Astrocyte of the hippocampus (primary cell): ENCODE data around the gene APOBEC3H.
"Not testable (repeated sequence)": the region's sequence is repeated elsewhere in the genome, so short reads cannot be mapped to it uniquely, and the experiment has no call there.

Source experiments
- DNase-seq: peaks from one replicate; pipeline ENCODE4 v3.0.0; 2011; ENCODE audit warnings: low read depth, low spot score

Gene APOBEC3H

DNA sequence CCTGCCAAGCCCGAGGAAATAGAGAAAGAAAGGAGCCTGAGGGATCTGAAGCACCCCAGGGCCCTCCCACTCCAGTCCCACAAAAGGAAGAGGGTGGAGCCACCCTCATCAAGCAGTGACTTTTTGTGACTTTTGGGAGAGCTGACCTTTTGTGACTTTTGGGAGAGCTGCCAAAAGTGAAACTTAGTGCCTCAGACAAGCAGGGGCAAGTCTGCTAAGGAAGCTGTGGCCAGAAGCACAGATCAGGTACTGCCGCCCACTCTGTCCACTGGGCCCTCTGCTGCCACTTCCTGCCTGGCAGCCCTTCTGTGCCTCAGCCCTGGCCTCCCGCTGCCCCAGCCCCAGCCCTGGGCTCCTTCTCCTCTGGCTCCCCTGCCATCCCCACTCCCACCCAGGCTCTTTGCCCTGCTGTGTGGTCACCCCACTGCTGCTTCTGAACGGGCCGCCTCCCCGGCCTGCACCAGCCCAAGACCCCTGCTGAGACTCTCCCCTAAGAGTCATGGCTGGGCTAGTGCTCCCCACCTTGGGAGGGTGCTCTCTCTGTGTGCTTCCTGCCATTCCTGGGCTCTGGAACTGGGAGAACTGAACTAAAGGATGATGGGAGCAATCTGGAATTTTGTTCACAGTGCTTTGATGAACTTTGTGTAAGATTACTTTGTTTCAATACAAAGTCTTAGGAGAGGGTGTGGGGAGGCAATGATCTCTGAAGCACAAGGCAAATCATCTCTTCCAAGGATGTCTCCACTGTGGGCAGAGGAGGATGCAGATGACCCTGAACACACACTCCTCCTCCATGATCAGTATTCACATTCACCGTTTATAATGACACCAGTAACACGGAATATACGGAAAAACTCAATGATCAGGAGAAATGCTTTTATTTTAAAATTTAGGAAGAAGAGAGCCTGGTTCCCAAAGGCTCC is at the start of gene APOBEC3H:
Gene APOBEC3H (plus strand): TSS at position 147 of the 923 bp plus-strand sequence. CDS start 3,035 bp downstream, outside the sequence.
- DNase-seq, result peak; percentile 10

DNA sequence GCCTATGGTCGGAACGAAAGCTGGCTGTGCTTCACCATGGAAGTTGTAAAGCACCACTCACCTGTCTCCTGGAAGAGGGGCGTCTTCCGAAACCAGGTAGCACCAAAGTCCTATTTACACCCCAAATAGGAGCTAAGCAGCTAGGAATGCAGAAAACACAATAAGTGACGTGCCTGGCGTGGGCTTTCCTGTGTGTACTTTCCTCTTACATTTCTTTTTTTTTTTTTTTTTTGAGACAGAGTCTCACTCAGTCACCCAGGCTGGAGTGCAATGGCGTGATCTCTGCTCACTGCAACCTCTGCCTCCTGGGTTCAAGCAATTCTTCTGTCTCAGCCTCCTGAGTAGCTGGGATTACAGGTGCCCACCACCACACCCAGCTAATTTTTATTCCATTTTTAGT is 47.6 kb upstream of the APOBEC3H start:
- not testable (repeated sequence) for DNase-seq

DNA sequence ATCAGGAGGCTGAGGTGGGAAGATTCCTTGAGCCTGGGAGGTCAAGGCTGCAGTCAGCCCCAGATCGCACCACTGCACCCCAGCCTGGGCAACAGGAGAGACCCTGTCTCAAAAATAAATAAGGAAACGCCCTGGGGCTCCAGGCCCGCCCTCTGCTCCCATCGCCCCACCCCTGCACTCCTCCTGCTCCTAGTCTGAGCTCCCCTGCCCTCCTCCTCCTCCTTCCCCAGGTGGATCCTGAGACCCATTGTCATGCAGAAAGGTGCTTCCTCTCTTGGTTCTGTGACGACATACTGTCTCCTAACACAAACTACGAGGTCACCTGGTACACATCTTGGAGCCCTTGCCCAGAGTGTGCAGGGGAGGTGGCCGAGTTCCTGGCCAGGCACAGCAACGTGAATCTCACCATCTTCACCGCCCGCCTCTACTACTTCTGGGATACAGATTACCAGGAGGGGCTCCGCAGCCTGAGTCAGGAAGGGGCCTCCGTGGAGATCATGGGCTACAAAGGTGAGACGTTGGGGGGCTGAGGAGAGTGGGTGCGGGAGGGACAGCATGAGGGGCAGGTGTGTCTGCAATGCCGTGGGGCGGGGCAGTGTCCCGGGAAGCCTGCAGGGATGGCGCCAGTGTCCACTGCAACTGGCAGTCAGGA is 45.1 kb upstream of the APOBEC3H start:
- DNase-seq, result not testable (repeated sequence)

DNA sequence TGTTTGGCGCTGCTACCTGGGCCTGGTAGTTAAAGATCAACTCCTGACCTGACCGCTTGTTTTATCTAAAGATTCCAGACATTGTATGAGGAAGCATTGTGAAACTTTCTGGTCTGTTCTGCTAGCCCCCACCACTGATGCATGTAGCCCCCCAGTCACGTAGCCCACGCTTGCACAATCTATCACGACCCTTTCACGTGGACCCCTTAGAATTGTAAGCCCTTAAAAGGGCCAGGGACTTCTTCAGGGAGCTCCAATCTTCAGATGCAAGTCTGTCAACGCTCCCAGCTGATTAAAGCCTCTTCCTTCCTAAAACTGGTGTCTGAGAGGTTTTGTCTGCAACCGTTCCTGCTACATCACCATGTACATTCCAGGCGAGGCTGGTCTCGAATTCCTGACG is 41.4 kb upstream of the APOBEC3H start:
- DNase-seq, result no peak

DNA sequence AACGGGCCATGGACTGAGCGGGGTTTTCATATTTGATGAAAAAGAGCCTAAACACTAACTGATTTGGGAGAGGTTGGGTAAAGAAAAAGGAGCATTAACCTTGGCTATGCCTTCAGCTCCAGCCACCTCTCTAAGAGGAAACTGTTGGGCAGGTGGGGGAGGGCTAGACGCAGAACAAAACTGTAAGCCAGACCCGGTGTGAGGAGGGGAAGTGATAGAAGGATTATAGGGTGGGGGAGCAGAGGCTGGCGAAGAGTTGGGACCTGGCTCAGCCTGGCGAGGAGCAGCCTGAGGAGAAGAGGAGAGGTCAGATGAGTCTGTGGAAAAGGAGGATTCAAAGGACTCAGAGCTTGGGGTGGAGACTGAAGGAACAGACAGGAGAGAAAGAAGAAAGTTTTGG is 35.8 kb upstream of the APOBEC3H start:
- DNase-seq, result not testable (repeated sequence)

DNA sequence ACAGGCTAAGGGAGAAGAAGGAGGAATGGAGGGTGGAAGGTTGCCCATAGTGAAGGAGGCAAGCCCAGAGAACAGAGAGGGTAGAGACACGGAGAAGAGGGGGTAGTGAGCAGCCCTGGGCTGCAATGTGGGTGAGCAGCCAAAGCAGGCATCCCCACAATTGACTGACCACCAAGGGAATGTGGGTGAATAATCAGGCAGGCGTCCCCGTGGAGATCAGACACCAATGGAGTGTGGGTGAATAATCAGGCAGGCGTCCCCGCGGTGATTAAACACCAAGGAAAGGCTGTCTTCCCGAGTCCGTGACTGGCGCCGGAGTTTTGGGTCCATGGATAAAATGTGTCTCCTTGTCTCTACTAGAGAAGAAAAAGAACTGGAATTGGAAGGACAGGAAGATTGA is 35.1 kb upstream of the APOBEC3H start:
- peak; percentile 53 for DNase-seq

DNA sequence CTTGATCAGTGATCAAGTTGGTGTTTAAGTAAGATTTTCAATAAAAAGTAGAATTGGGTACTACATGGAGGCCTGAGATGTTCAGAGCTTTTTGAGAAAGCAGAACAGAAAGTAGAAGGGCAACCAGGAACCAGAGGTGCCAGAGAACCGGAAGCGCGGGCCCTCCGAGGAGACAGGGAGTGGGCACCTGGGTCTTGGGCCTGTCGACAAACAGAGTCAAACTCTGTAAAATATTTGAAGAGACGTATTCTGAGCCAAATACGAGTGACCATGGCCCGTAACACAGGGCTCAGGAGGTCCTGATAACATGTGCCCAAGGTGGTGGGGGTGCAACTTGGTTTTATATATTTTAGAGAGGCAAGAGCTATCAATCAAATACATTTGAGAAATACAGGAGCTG is 33.1 kb upstream of the APOBEC3H start:
- DNase-seq, result not testable (repeated sequence)

DNA sequence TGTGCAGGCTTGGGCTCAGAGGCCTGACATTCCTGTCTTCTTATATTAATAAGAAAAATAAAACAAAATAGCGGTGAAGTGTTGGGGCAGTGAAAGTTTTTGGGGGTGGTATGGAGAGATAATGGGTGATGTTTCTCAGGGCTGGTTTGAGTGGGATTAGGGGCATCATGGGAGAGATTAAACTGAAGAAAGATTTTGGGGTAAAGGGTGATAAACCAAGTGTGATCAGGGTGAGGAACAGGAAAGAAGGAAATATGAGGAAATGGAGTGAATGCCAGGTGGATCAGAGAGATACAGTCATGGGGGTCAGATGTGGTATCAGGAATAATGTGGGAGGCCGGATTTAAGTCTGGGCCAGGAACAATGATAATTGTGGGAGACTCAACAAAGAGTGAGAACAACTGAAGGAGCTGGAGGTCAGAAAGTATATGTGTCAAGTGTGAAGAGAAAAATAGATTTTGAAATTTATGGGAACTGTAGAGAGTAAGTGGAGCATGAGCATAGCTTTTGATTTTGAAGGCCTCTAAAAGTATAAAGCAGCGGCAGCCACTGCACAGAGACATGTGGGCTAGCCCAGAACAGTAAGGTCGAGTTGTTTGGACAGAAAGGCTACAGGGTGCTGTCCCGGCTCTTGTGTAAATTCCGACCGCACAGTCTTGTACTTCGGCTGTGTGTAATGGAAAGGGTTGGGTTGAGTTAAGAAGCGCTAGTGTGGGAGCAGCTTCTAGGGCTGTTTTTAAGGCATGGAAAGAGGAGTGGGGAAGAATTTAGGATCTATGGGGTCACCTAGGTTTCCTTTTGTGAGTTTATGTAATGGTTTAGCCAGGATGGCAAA is 30.4 kb upstream of the APOBEC3H start:
- DNase-seq, result not testable (repeated sequence)

DNA sequence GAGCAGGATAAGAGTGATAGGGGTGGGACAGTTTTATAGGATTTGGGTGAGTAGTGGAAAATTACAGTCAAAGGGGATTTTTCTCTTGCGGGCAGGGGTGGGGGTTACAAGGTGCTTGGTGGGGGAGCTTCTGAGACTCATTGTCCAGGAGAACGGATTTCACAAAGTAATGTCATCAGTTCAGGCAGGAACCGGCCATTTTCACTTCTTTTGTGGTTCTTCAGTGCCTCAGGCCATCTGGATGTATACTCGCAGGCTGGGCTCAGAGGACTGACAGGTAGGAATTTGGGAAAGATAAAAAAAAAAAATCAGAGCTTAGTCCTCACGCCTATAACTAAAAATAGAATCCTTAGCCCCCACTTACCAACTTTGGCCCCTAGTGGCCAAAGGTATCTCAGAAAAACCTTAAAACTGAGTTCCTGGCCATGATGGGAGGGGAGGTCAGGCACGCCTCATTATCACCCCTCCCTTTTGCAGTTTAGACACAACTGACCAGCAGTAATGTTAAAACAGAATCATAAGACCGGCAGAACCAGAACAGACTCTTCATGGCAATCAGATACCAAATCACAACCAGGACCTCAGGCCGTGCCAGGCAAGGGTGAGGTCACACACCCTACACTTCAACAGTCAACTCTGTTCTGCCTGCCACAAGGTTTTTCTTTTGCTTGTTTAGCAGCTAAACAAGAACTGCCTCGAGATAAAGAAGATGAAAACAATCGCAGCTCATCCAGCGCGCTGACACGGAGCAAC is 28.8 kb upstream of the APOBEC3H start:
- no peak for DNase-seq

DNA sequence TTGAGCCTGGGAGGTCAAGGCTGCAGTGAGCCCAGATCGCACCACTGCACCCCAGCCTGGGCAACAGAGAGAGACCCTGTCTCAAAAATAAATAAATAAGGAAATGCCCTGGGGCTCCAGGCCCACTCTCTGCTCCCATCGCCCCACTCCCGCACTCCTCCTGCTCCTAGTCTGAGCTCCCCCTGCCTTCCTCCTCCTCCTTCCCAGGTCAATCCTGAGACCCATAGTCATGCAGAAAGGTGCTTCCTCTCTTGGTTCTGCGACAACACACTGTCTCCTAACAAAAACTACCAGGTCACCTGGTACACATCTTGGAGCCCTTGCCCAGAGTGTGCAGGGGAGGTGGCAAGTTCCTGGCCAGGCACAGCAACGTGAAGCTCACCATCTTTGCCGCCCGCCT is 26.9 kb upstream of the APOBEC3H start:
- DNase-seq, result no peak

DNA sequence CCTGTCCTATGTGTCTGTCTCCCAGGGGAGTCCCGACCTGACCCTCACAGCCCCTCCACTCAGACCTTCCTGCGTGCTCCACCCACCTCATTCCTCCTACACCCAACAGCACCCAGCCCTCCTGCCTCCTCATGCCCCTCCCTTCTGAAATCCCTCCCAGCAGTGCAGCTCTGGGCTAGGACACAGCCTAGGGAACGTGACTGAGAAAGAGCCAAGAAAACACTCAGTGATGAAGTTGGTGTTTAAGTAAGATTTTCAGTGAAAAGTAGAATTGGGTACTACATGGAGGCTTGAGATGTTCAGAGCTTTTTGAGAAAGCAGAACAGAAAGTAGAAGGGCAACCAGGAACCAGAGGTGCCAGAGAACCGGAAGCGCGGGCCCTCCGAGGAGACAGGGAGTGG is 24.5 kb upstream of the APOBEC3H start:
- DNase-seq, result not testable (repeated sequence)

DNA sequence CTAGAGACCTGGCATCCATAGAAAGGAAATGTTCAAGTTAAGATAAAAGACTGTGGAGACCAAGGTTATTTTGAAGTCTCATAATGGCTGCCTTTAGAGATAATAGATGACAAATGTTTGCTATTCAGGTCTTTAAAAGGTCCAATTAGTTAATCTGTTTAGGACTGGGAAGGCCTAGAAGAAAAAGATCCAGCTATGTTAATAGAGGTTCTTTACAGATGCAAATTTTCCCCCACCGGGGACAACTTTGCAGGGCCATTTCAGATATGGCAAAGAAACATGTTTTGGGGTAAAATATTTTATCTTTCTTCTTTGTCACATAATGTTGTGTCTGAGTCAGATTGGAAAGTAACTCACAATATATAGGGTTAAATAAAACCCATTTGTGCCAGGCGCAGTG is 23.1 kb upstream of the APOBEC3H start:
- no peak for DNase-seq

DNA sequence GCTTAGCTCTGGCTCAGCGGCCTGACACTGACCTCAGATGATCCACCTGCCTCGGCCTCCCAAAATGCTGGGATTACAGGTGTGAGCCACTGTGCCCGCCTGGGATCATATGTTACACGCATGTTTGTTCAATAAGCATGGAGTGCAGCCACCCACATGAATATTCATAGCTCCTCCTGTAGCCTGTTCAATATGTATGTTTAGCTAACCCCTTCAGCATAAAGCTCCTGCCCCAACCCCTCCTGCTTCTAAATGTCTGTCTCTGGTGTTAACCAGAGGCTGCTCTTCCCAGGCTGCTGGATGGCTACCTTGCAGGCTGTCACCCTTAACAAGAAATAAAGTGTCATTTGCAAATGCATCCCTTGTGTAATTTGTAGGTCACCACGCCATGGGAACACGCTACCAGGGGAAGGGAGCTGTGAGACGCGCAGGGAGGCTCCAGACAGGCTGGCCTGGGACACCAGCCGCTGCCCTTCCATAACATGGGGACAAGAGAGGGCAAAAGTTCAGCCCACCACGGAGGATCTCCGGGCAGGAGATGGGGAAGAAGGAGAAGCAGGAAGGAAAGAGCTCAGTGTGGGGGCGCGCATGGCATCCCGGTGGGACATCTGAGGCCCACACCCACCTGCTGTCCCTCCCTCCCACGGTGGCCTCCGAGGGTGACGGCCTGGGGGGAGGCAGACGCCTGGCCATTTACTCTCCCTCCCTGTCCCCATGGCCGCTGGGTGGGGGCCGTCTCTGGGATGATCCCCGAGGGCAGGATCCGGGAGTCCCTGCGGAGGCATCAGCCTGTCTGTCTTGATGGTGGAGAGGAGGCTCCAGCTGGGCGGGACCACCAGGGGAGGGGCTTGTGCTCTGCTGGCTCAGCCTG is 20.7 kb upstream of the APOBEC3H start:
- DNase-seq, result not testable (repeated sequence)

DNA sequence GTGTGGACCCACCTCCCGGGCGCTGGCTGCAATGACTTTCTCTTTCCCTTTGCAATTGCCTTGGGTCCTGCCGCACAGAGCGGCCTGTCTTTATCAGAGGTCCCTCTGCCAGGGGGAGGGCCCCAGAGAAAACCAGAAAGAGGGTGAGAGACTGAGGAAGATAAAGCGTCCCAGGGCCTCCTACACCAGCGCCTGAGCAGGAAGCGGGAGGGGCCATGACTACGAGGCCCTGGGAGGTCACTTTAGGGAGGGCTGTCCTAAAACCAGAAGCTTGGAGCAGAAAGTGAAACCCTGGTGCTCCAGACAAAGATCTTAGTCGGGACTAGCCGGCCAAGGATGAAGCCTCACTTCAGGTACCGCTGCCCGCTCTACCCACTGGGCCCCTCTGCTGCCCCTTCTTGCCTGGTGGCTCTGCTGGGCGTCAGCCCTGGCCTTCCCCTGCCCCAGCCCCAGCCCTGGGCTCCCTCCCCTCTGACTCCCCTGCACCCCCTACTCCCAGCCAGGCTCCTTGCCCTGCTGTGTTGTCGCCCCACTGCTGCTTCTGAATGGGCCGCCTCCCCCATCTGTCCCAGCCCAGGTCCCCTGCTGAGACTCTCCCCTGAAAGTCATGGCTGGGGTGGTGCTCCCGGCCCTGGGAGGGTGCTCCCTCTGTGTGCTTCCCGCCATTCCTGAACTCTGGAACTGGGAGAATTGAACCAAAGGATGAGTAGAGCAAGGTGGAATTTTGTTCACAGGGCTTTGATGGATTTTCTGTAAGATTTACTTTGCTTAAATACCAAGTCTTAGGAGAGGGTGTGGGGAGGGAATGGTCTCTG is 19.8 kb upstream of the APOBEC3H start, which contains the start of gene APOBEC3G:
Gene APOBEC3G (plus strand): TSS at position 250 of the 815 bp plus-strand sequence. CDS start 87 bp downstream, at position 337.
- peak; percentile 38 for DNase-seq

DNA sequence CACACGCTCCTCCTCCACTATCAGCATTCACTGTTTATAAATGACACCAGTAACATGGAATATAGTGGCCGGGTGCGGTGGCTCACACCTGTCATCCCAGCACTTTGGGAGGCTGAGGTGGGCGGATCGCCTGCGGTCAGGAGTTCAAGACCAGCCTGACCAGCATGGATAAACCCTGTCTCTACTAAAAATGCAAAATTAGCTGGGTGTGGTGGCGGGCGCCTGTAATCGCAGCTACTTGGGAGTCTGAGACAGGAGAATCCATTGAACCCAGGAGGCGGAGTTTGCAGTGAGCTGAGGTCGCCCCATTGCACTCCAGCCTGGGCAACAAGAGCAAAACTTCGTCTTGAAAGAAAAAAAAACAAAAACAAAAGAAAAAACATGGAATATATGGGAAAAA is 19.1 kb upstream of the APOBEC3H start:
- DNase-seq, result not testable (repeated sequence)

DNA sequence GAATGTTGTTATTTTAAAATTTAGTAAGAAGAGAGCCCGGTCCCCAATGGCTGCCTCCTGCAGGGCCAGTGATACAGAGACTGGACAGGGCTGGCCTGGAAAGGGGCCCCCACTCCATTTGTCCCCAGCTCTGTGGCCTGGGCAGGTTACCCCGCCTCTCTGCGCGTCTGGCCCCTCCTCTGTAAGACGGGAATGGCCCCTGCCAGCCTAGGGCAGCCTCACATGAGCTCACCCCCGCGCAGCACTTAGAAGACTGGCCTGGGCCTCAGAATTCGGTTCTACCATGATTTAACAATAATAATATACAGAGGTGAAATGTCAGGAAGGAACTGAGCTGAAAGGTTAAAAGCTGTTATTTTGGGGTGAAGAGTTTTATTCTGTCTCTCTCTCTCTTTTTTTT is 18.7 kb upstream of the APOBEC3H start:
- DNase-seq, result no peak

DNA sequence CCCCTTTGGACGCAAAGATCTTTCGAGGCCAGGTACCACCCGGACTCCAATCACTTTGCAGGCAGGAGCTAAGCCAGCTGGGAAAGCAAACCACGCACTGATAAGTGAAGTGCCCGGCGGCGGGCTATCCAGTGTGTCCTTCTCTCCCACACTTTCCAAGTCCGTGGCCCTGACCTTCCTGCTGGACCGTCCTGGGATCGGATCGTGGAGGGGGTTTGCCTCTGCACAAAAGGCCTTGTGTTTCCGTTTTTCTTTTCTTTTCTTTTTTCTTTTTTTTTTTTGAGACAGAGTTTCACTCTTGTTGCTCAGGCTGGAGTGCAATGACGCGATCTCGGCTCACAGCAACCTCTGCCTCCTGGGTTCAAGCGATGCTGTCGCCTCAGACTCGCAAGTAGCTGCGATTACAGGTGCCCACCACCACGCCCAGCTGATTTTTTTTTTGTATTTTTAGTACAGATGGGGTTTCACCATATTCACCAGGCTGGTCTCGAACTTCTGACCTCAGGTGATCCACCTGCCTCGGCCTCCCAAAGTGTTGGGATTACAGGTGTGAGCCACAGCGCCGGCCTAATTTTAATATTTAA is 17.9 kb upstream of the APOBEC3H start:
- DNase-seq, result not testable (repeated sequence)

DNA sequence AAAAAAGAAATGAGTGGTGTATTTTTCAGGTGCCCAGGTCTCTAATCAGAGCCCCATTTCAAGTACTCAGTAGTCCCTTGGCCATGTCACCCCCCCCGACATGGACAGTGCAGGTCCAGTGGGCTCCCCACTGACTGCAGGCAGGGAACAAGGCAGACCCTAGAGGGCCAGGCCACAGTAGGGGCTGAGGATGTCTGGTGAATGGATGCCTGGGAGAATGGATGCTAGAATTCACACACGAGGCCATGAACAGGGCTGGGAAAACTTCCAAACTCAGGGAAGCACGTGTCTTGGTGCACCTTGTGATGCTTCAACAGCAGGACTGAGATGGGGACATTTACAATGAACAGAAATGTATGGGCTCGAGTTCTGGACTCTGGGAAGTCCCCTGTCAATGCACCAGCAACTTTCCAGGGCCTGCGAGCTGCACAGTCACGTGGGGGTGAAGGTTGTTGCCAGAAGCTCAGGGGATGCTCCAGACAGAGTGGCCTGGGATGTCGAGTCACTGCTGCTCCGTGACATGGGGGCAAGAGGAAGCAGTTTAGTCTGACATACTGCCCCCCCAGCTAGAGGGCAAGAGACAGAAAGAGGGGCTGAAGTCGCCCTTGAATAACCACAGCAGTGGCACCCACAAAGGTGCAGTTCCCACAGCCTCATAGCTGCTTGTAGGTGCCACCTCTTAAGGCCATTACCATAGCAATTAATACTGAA is 16.8 kb upstream of the APOBEC3H start:
- no peak for DNase-seq
